SK-N-SH (cell line): ENCODE data around the gene EPX.

ENCODE experiments used
- CHD2 ChIP-seq: fragments of 150-350 bp; IDR thresholded peaks from 2 replicates; pipeline ENCODE4 v1.6.1; 2018; ENCODE audit warnings: low read length; ENCODE audit not compliant: partially characterized antibody
- CTCF ChIP-seq: fragments of 200-600 bp; sonication (generic); IDR thresholded peaks from 2 replicates; pipeline ENCODE4 v1.6.1; 2017; ENCODE audit warnings: antibody characterized with exemption, mild to moderate bottlenecking, moderate library complexity
- EP300 ChIP-seq, 2 experiments: IDR thresholded peaks; 2 replicates each; pipeline versions ENCODE4 v1.4.0 to v1.6.1; 2012; ENCODE audit warnings: borderline replicate concordance in 1 of 2, low read depth in 1 of 2, low read length in 1 of 2
- FOXJ3 ChIP-seq: sonication (generic); formaldehyde crosslinking; IDR thresholded peaks from 2 replicates; pipeline ENCODE4 v1.5.1; 2020; ENCODE audit warnings: mild to moderate bottlenecking, missing genetic modification reagents
- GABPA ChIP-seq: IDR thresholded peaks from 2 replicates; pipeline ENCODE4 v1.4.0; 2012; ENCODE audit warnings: low read depth, mild to moderate bottlenecking
- GATA2 ChIP-seq: sonication (generic); formaldehyde crosslinking; IDR thresholded peaks from 2 replicates; pipeline ENCODE4 v1.5.0; 2020; ENCODE audit warnings: mild to moderate bottlenecking, missing genetic modification reagents
- JUND ChIP-seq: IDR thresholded peaks from 2 replicates; pipeline ENCODE4 v1.4.0; 2012
- MXI1 ChIP-seq: IDR thresholded peaks from 2 replicates; pipeline ENCODE4 v1.6.1; 2012; ENCODE audit warnings: mild to moderate bottlenecking, low read depth, low read length, improper control_type of control experiment
- POLR2AphosphoS5 ChIP-seq: IDR thresholded peaks from 2 replicates; pipeline ENCODE4 v1.6.1; 2012; ENCODE audit warnings: low read depth, low read length
- RAD21 ChIP-seq: IDR thresholded peaks from 2 replicates; pipeline ENCODE4 v1.6.1; 2012; ENCODE audit warnings: mild to moderate bottlenecking, low read length
- REST ChIP-seq: IDR thresholded peaks from 2 replicates; pipeline ENCODE4 v1.6.1; 2012; ENCODE audit warnings: mild to moderate bottlenecking, low read depth, low read length, moderate library complexity
- TAF1 ChIP-seq: IDR thresholded peaks from 2 replicates; pipeline ENCODE4 v1.6.1; 2012; ENCODE audit warnings: low read depth, mild to moderate bottlenecking, low read length, moderate library complexity, borderline replicate concordance
- TCF12 ChIP-seq: IDR thresholded peaks from 2 replicates; pipeline ENCODE4 v1.4.0; 2012
- YY1 ChIP-seq: IDR thresholded peaks from 2 replicates; pipeline ENCODE4 v1.4.0; 2012; ENCODE audit warnings: low read depth, mild to moderate bottlenecking

- TF ChIP-seq CTCF (no peak), EP300 (IDR thresholded peaks at IDR 0.05; ENCODE audit: borderline replicate concordance in 1 of 2, low read depth in 1 of 2, low read length in 1 of 2) (no peak), JUND (no peak), FOXJ3 (CRISPR knock-in tag) (no peak), GABPA (no peak), TCF12 (no peak), YY1 (no peak), POLR2AphosphoS5 (no peak), RAD21 (no peak), REST (no peak), MXI1 (no peak), GATA2 (CRISPR knock-in tag) (no peak), CHD2 (no peak), TAF1 (no peak)
Measured at GRCh38 chr17:58170622-58171021, 21.9 kb upstream of the EPX start.
